CD4-positive, alpha-beta memory T cell (primary cell): ENCODE results near the gene EPHB2. TPM values are rescaled to one million over a fixed set of nuclear protein-coding genes. Genes with fewer than 3 reads are reported as not detected.
"Not testable (repeated sequence)": the region's sequence is repeated elsewhere in the genome, so short reads cannot be mapped to it uniquely, and the experiment has no call there.

Source experiments
- CTCF ChIA-PET: fragments of 350-600 bp; sonication (Branson Sonifier 250); formaldehyde crosslinking; loops from one replicate; lab custom pipeline; 2021; ENCODE audit warnings: inconsistent platforms; ENCODE audit not compliant: partially characterized antibody; lab: Charles Lee
- POLR2A ChIA-PET: fragments of 350-600 bp; sonication (Branson Sonifier 250); formaldehyde crosslinking; loops from one replicate; lab custom pipeline; 2021; ENCODE audit not compliant: partially characterized antibody; lab: Charles Lee
- DNase-seq, 5 donors: peaks; one replicate each; pipeline versions ENCODE4 v3.0.0 to v3.0.0-alpha.2; 2020 to 2022; ENCODE audit warnings: mixed read lengths in 1 of 5
- H3K27ac ChIP-seq: one replicate; pipeline ENCODE4 v1.7.0; 2013; ENCODE audit warnings: low read depth, low read length
- H3K27me3 ChIP-seq: 2 replicates; pipeline ENCODE4 v1.7.0; 2013; ENCODE audit warnings: mild to moderate bottlenecking, low read length, moderate library complexity; ENCODE audit not compliant: insufficient read depth
- H3K36me3 ChIP-seq: 2 replicates; pipeline ENCODE4 v1.7.0; 2013; ENCODE audit warnings: mild to moderate bottlenecking, low read length, moderate library complexity; ENCODE audit not compliant: insufficient read depth
- H3K4me1 ChIP-seq: 2 replicates; pipeline ENCODE4 v1.7.0; 2013; ENCODE audit warnings: mild to moderate bottlenecking, low read length, moderate library complexity; ENCODE audit not compliant: insufficient read depth
- H3K4me3 ChIP-seq, 2 donors: one replicate each; pipeline ENCODE4 v1.7.0; 2013; ENCODE audit warnings: low read length in 2 of 2, mild to moderate bottlenecking in 1 of 2
- H3K9me3 ChIP-seq, 2 donors: one replicate each; pipeline ENCODE4 v1.7.0; 2013; ENCODE audit warnings: low read length in 2 of 2, control low read depth in 1 of 2; ENCODE audit not compliant: control insufficient read depth in 1 of 2
- H3K27ac Mint-ChIP-seq, 7 donors: one replicate each; pipeline ENCODE4 v1.8.0; 2020 to 2021; ENCODE audit warnings: mixed read lengths in 7 of 7, mild to moderate bottlenecking in 6 of 7, inconsistent platforms in 3 of 7, moderate library complexity in 3 of 7
- H3K27me3 Mint-ChIP-seq, 2 donors: one replicate each; pipeline ENCODE4 v1.8.0; 2020 to 2021; ENCODE audit warnings: mixed read lengths in 2 of 2
- H3K36me3 Mint-ChIP-seq, 2 donors: one replicate each; pipeline ENCODE4 v1.8.0; 2020 to 2021; ENCODE audit warnings: mixed read lengths in 2 of 2, inconsistent platforms in 1 of 2, mild to moderate bottlenecking in 1 of 2
- H3K4me1 Mint-ChIP-seq, 4 donors: one replicate each; pipeline ENCODE4 v1.8.0; 2020 to 2021; ENCODE audit warnings: mixed read lengths in 4 of 4, mild to moderate bottlenecking in 1 of 4
- H3K4me3 Mint-ChIP-seq, 8 donors: one replicate each; pipeline ENCODE4 v1.8.0; 2020 to 2021; ENCODE audit warnings: mixed read lengths in 8 of 8, mild to moderate bottlenecking in 7 of 8, moderate library complexity in 6 of 8, inconsistent platforms in 3 of 8
- H3K9me3 Mint-ChIP-seq, 8 donors: one replicate each; pipeline ENCODE4 v1.8.0; 2020 to 2021; ENCODE audit warnings: mixed read lengths in 8 of 8, mild to moderate bottlenecking in 5 of 8, inconsistent platforms in 3 of 8, moderate library complexity in 1 of 8
- intact Hi-C: fragments of 100-400 bp; cut with micrococcal nuclease; formaldehyde crosslinking; loops from one replicate; pipeline ENCODE4 v1.15.1; 2023
- polyA plus RNA-seq, 2 donors: library from polyadenylated mRNA; unstranded; fragments of 300-500 nt; fragmentation: Illumina TruSeq; gene quantifications; one replicate each; pipeline ENCODE4 v1.2.3, GENCODE V29; 2021
- total RNA-seq, 2 experiments: library from RNA; stranded (reverse); gene quantifications; one replicate each; pipeline ENCODE4 v1.2.3, GENCODE V29; 2021

EPHB2 gene
- total RNA-seq = under 1 TPM; 0.35 to 0.36 TPM
- polyA plus RNA-seq = not detected

DNA sequence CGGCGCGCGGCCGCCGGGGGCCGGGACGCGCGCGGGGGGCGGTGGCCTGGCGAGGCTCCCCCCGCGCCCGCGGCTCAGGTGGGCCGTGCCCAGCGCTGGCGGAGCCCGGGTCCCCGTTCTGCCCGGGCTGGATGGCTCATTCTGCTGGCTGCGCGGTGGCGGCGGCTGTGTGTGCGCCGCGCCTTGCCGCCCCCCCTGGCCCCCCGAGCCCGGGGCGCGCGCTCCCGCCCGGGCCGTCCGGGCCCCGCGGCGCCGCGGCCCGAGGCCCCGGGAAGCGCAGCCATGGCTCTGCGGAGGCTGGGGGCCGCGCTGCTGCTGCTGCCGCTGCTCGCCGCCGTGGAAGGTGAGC, at the start of gene EPHB2:
TSS of gene EPHB2 (plus strand) at position 139 of the 349 bp plus-strand sequence. CDS start at position 283, 144 bp downstream.
- no peak within 1 kb of the TSS for H3K27ac Mint-ChIP-seq
- Histone ChIP-seq H3K36me3 (no peaks in the 10 kb centered on the region), H3K27ac (no peak within 1 kb of the TSS), H3K4me3 (no peak within 1 kb of the TSS), H3K27me3 (peaks cover 21% of the 10 kb centered on the region), H3K4me1 (peaks cover 9% of the 10 kb centered on the region), H3K9me3 (no peaks in the 10 kb centered on the region)
- no peaks in the 10 kb centered on the region for H3K9me3 Mint-ChIP-seq
- H3K36me3 Mint-ChIP-seq = no peaks in the 10 kb centered on the region
- intact Hi-C loops = no loop called here
- peaks cover 3 to 25% (median 14%) of the 10 kb centered on the region in 4 donors for H3K4me1 Mint-ChIP-seq
- DNase-seq = peak in 4 of 5 donors; percentile 9 to 22 (median 12)
- ChIA-PET POLR2A (no interaction called here), CTCF (no interaction called here)
- peak within 1 kb of the TSS; percentile 40 to 82 (median 77) for H3K4me3 Mint-ChIP-seq
- peaks cover 40 to 54% of the 10 kb centered on the region in 2 donors for H3K27me3 Mint-ChIP-seq

DNA sequence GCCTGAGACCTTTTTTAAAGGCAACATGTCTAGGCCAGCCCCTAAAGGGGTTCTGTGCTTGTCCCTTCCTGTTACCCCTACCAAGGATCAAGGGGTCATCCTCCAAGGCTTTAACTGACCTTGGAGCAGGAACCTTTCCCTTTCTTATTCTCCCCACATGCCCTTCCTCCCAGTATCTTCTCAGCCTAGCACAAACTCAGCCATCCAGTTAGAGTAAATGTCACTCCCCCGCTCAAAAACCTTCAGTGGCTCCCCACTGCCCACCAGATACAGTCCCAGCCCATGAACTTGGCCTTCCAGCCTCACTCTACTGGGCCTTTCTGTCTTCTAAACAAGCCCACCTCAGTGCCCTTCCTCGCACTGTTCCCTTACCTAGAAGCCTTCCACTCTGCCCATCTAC, 48.8 kb upstream of the EPHB2 start:
- no peaks in the 10 kb centered on the region for H3K4me1 Mint-ChIP-seq
- Histone ChIP-seq H3K27me3 (no peaks in the 10 kb centered on the region), H3K27ac (no peak overlapping the region), H3K36me3 (no peaks in the 10 kb centered on the region), H3K4me3 (no peak overlapping the region), H3K9me3 (no peaks in the 10 kb centered on the region), H3K4me1 (no peaks in the 10 kb centered on the region)
- no peak overlapping the region for H3K4me3 Mint-ChIP-seq
- CTCF ChIA-PET = no interaction called here
- no peak for DNase-seq
- H3K36me3 Mint-ChIP-seq = no peaks in the 10 kb centered on the region
- intact Hi-C loops = no loop called here
- peaks cover 0 to 4% (median 0%) of the 10 kb centered on the region in 8 donors for H3K9me3 Mint-ChIP-seq
- H3K27me3 Mint-ChIP-seq = peaks cover 11 to 26% of the 10 kb centered on the region in 2 donors
- H3K27ac Mint-ChIP-seq = no peak overlapping the region
- POLR2A ChIA-PET = no interaction called here

DNA sequence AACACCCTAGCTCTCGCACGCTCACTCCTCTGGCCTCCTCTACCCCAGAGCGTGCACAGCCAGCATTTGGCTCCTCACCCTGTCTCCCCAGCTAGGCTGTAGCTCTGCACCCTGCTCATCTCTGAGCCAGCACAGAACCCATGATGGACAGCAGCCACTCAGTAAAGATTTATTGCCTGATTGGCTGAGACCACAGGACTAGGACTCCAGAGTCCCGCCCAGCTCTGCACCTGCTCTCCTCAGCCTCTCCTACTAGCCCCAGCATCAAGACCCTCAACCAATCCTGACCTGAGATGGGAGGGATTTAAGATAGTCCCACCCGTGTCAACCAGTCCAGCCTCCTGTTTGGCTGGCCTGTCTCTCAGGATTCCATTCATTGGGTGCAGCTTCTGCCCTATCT, 48.3 kb upstream of the EPHB2 start:
- H3K36me3 ChIP-seq = no peaks in the 10 kb centered on the region
- H3K4me3 Mint-ChIP-seq = peak overlapping the region in 1 of 8 donors; percentile 1
- POLR2A ChIA-PET = no interaction called here
- peaks cover 0 to 4% (median 0%) of the 10 kb centered on the region in 8 donors for H3K9me3 Mint-ChIP-seq
- H3K9me3 ChIP-seq = no peaks in the 10 kb centered on the region
- H3K36me3 Mint-ChIP-seq = no peaks in the 10 kb centered on the region
- H3K4me3 ChIP-seq = no peak overlapping the region
- DNase-seq = no peak
- H3K27ac ChIP-seq = no peak overlapping the region
- no peak overlapping the region for H3K27ac Mint-ChIP-seq
- H3K27me3 Mint-ChIP-seq = peaks cover 11 to 27% of the 10 kb centered on the region in 2 donors
- H3K4me1 ChIP-seq = no peaks in the 10 kb centered on the region
- no peaks in the 10 kb centered on the region for H3K27me3 ChIP-seq
- CTCF ChIA-PET = no interaction called here
- H3K4me1 Mint-ChIP-seq = no peaks in the 10 kb centered on the region
- intact Hi-C loops = no loop called here

DNA sequence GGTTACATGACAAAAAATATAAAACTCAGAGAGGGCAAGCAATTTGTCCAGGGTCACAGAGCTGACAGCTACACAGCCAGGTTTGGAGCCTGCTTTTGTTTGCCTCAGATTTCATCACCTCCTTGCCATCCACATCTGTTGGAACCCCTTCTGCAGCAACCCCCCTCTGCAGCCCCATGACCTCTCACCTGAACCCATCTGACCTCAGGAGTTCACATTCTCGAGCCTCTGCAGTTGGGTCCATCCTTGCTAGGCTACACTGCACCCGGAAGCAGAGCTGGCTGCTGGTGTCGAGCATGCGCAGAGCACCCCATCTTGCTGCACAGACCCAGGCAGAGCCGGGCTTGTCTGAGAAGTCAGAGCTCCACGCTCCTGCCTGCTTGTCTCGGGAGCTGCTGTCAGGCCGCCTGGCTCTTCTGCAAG, 47.6 kb upstream of the EPHB2 start:
- H3K4me1 ChIP-seq = no peaks in the 10 kb centered on the region
- Mint-ChIP-seq H3K4me1 (no peaks in the 10 kb centered on the region), H3K27me3 (peaks cover 11 to 29% of the 10 kb centered on the region in 2 donors), H3K27ac (no peak overlapping the region), H3K36me3 (no peaks in the 10 kb centered on the region), H3K9me3 (peaks cover 0 to 4% (median 0%) of the 10 kb centered on the region in 8 donors), H3K4me3 (no peak overlapping the region)
- intact Hi-C loops = no loop called here
- no peaks in the 10 kb centered on the region for H3K27me3 ChIP-seq
- H3K9me3 ChIP-seq = no peaks in the 10 kb centered on the region
- ChIA-PET POLR2A (no interaction called here), CTCF (no interaction called here)
- H3K27ac ChIP-seq = no peak overlapping the region
- no peaks in the 10 kb centered on the region for H3K36me3 ChIP-seq
- DNase-seq = no peak
- H3K4me3 ChIP-seq = no peak overlapping the region

DNA sequence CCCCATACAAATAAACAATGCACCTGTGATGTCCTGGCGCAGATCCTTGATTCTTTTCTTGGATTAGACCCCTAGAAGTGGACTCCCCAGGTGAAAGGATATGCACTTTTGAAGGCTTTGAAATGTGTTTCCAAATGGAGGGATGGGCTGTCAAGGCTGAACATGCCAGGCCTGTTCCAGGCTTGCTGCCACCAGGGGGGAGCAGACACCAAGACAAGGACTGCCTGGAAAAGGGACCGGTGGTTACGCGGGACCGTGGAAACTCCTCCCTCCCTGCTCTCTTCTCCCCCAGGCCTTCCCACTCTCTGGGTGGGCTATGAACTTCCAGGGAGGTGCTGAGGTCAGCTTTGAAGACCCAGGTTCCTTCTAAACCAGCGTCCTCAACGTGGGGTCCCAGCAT, 44.9 kb upstream of the EPHB2 start:
- no peaks in the 10 kb centered on the region for H3K27me3 ChIP-seq
- H3K4me3 ChIP-seq = no peak overlapping the region
- Mint-ChIP-seq H3K9me3 (no peaks in the 10 kb centered on the region), H3K27me3 (peaks cover 16 to 29% of the 10 kb centered on the region in 2 donors), H3K4me3 (no peak overlapping the region), H3K4me1 (no peaks in the 10 kb centered on the region), H3K36me3 (no peaks in the 10 kb centered on the region), H3K27ac (no peak overlapping the region)
- H3K36me3 ChIP-seq = no peaks in the 10 kb centered on the region
- POLR2A ChIA-PET = no interaction called here
- no peaks in the 10 kb centered on the region for H3K9me3 ChIP-seq
- CTCF ChIA-PET = no interaction called here
- no peaks in the 10 kb centered on the region for H3K4me1 ChIP-seq
- DNase-seq = no peak
- intact Hi-C loops = no loop called here
- no peak overlapping the region for H3K27ac ChIP-seq

DNA sequence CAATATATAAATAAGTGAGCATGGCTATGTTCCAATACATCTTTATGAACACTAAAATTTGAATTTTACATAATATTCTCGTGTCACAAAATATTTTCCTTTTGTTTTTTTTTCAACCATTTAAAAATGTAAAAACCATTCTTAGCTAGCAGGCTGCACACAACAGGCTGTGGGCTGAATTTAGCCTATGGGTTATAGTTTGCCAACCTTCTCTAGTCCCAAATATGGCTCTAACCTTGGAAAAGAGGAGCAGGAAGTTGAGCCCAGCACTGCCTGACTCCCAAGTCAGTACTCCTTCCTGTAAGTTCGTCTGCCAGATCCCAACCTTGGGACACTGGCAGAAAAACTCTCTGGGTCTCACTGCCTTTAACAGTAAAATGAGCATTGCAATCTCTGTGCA, 44.2 kb upstream of the EPHB2 start:
- no peaks in the 10 kb centered on the region for H3K4me1 ChIP-seq
- Mint-ChIP-seq H3K4me1 (no peaks in the 10 kb centered on the region), H3K27ac (no peak overlapping the region), H3K36me3 (no peaks in the 10 kb centered on the region), H3K27me3 (peaks cover 18 to 34% of the 10 kb centered on the region in 2 donors), H3K9me3 (no peaks in the 10 kb centered on the region), H3K4me3 (no peak overlapping the region)
- ChIA-PET POLR2A (no interaction called here), CTCF (no interaction called here)
- no peaks in the 10 kb centered on the region for H3K27me3 ChIP-seq
- H3K27ac ChIP-seq = no peak overlapping the region
- no peak overlapping the region for H3K4me3 ChIP-seq
- no peaks in the 10 kb centered on the region for H3K9me3 ChIP-seq
- no peaks in the 10 kb centered on the region for H3K36me3 ChIP-seq
- DNase-seq = no peak
- intact Hi-C loops = no loop called here

DNA sequence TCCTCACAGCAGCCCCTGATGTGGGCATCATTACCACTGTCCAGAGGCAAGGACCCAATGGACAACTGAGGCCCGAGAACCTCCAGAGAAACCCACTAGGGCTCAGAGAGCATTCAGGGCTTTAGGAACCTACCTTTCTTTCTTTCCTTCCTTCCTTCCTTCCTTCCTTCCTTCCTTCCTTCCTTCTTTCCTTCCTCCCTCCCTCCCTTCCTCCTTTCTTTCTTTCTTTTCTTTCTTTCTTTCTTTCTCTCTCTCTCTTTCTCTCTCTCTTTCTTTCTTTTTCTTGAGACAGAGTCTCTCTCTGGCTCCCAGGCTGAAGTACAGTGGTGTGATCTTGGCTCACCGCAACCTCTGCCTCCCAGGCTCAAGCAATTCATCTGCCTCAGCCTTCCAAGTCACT, 41.8 kb upstream of the EPHB2 start:
- H3K27me3 ChIP-seq, H3K4me3 Mint-ChIP-seq: not testable (repeated sequence)

More for the DNA sequence above, 41.8 kb upstream of the EPHB2 start:
- intact Hi-C loops, H3K36me3 Mint-ChIP-seq, H3K9me3 Mint-ChIP-seq, H3K4me1 Mint-ChIP-seq, DNase-seq, CTCF ChIA-PET, H3K4me3 ChIP-seq, H3K4me1 ChIP-seq, H3K27ac ChIP-seq, H3K9me3 ChIP-seq, H3K36me3 ChIP-seq, POLR2A ChIA-PET: not testable (repeated sequence)
- peaks cover 25 to 43% of the 10 kb centered on the region in 2 donors for H3K27me3 Mint-ChIP-seq
- peak overlapping the region in 1 of 7 donors; percentile 71 for H3K27ac Mint-ChIP-seq
